Tibial artery (tissue), 4 donors: ENCODE results near the gene TEN1.

Experiments
- DNase-seq, 2 donors: peaks; one replicate each; pipeline ENCODE4 v3.0.0-alpha.2; 2019
- H3K27ac ChIP-seq, 2 donors: fragments of 200-600 bp; sonication (generic) in 1 of 2; 1 replicate in 1 of 2; 2 replicates in 1 of 2; pipeline ENCODE4 v1.5.1; 2018 to 2019; ENCODE audit warnings: mild to moderate bottlenecking in 1 of 2
- H3K27me3 ChIP-seq, 2 donors: fragments of 200-600 bp; sonication (generic) in 1 of 2; one replicate each; pipeline versions ENCODE4 v1.5.1 to v1.6.0; 2016 to 2019
- H3K36me3 ChIP-seq, 3 donors: fragments of 200-600 bp; sonication (generic) in 2 of 3; one replicate each; pipeline ENCODE4 v1.5.1; 2016 to 2019; ENCODE audit warnings: mild to moderate bottlenecking in 2 of 3
- H3K4me1 ChIP-seq, 4 donors: fragments of 200-600 bp; sonication (generic) in 2 of 4; 1 replicate in 3 of 4; 2 replicates in 1 of 4; pipeline ENCODE4 v1.5.1; 2016 to 2019
- H3K4me3 ChIP-seq, 2 donors: fragments of 200-600 bp; sonication (generic) in 1 of 2; 1 replicate in 1 of 2; 2 replicates in 1 of 2; pipeline ENCODE4 v1.5.1; 2018 to 2019; ENCODE audit warnings: mild to moderate bottlenecking in 2 of 2
- H3K9me3 ChIP-seq, 3 donors: fragments of 200-600 bp; sonication (generic) in 1 of 3; one replicate each; pipeline ENCODE4 v1.5.1; 2016 to 2019
- intact Hi-C: fragments of 100-400 bp; cut with DNase I; formaldehyde crosslinking; loops from one replicate; pipeline ENCODE4 v1.15.0; 2023; ENCODE audit warnings: low total_unique reads
- TF ChIP-seq, protein P1 (sequence below), 2 experiments: fragments of 200-600 bp in 1 of 2; fragments of 450-650 bp in 1 of 2; IDR thresholded peaks; one replicate each; pipeline ENCODE4 v1.5.1; 2017 to 2019; ENCODE audit warnings: antibody characterized with exemption in 2 of 2, mild to moderate bottlenecking in 1 of 2, moderate library complexity in 1 of 2

TEN1 gene

DNA sequence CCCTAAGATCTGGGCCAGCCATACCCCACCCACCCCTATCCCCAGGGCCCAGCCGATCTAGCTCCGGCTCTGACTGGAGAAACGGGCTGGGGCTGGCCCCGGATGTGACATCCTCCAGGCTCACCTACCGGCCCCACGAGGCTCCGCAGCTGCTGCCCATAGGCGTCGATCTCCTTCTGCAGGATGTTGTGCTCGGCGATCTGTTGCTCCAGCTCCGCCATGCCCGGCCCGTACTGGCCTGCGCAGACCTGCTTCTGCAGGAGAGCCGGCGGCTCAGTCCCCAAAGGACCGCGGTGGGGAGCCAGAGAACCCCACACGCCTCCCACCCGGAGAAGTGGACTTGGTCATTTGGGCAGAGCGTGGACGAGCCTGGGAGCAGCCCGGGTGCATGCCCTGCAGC is 43.2 kb downstream of the TEN1 start:
- Histone ChIP-seq H3K27ac (no peak overlapping the region), H3K4me1 (no peaks in the 10 kb centered on the region), H3K36me3 (peaks cover 0 to 5% (median 0%) of the 10 kb centered on the region in 3 donors), H3K9me3 (no peaks in the 10 kb centered on the region), H3K4me3 (no peak overlapping the region), H3K27me3 (peaks cover 0 to 42% of the 10 kb centered on the region in 2 donors)
- intact Hi-C loops = no loop called here
- no peak for DNase-seq
- TF ChIP-seq, protein P1, sequence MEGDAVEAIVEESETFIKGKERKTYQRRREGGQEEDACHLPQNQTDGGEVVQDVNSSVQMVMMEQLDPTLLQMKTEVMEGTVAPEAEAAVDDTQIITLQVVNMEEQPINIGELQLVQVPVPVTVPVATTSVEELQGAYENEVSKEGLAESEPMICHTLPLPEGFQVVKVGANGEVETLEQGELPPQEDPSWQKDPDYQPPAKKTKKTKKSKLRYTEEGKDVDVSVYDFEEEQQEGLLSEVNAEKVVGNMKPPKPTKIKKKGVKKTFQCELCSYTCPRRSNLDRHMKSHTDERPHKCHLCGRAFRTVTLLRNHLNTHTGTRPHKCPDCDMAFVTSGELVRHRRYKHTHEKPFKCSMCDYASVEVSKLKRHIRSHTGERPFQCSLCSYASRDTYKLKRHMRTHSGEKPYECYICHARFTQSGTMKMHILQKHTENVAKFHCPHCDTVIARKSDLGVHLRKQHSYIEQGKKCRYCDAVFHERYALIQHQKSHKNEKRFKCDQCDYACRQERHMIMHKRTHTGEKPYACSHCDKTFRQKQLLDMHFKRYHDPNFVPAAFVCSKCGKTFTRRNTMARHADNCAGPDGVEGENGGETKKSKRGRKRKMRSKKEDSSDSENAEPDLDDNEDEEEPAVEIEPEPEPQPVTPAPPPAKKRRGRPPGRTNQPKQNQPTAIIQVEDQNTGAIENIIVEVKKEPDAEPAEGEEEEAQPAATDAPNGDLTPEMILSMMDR (IDR thresholded peaks at IDR 0.05) = no peak

DNA sequence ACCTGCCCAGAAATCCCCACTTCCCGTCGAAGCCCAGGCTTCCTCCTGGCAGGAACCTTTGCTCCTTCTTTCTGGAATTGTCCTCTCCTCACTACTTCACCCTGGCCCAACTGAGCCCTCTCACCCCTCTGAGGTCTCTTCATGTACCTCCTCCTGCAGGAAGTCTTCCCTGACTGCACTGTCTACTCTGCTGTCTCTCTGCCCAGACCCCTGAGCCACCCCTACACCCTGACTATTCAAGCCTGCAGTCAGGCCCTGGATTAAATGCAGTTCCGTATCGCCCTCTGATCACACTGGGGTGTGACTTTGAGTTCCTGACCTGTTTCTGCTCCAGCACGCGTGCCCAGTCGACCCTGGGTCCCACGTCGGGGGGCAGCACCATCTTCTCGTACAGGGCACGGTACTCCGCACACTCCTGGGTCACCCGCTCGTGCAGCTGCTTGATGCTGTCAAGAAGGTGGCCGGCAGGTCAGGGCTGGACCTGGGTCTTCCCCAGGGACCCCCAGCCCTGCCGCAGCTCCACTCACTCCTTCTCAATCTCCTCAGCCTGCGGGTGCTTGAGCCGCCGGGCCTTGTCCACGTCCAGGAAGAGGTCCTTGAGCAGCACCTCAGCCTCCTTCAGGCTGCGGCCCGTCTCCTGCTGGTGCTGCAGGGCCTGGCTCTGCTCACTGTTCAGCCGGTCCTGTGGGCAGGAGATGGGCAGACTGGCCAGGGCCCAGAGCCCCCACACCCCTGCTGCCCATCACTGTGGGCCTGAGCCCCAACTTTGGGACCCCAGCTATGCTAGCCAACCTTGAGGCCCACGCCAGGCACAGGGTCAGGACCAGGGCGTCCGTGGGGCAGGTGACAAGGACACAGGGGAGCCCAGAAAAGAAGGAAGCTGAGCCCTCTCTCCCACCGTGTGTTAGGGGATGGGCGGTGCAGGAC is 44.2 kb downstream of the TEN1 start:
- DNase-seq = no peak
- H3K9me3 ChIP-seq = no peaks in the 10 kb centered on the region
- peaks cover 0 to 44% of the 10 kb centered on the region in 2 donors for H3K27me3 ChIP-seq
- peaks cover 0 to 5% (median 0%) of the 10 kb centered on the region in 3 donors for H3K36me3 ChIP-seq
- no peak overlapping the region for H3K4me3 ChIP-seq
- H3K4me1 ChIP-seq = no peaks in the 10 kb centered on the region
- no peak overlapping the region for H3K27ac ChIP-seq
- TF ChIP-seq, protein P1 (IDR thresholded peaks at IDR 0.05) = no peak
- intact Hi-C loops = no loop called here

DNA sequence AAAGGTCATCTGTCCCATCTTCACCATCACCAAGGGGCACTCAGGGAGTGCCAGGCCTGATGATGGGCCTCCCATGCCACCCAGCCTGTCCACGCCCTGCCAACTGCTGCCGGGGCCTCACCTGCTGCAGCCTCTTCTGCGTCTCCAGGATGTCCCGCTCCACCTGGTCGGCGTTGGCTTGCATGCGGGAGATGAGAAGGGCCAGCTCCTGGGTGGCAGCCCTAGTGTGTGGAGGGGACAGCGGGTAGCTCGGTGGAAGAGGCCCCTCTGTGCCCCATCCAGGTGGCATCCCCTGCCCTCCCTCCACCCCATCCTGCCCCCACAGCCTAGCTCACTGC is 44.8 kb downstream of the TEN1 start:
- H3K4me3 ChIP-seq = no peak overlapping the region
- peaks cover 0 to 5% (median 0%) of the 10 kb centered on the region in 3 donors for H3K36me3 ChIP-seq
- no peak overlapping the region for H3K27ac ChIP-seq
- no peaks in the 10 kb centered on the region for H3K9me3 ChIP-seq
- H3K4me1 ChIP-seq = no peaks in the 10 kb centered on the region
- intact Hi-C loops = no loop called here
- DNase-seq = no peak
- TF ChIP-seq, protein P1 (IDR thresholded peaks at IDR 0.05) = no peak
- H3K27me3 ChIP-seq = peaks cover 0 to 42% of the 10 kb centered on the region in 2 donors

DNA sequence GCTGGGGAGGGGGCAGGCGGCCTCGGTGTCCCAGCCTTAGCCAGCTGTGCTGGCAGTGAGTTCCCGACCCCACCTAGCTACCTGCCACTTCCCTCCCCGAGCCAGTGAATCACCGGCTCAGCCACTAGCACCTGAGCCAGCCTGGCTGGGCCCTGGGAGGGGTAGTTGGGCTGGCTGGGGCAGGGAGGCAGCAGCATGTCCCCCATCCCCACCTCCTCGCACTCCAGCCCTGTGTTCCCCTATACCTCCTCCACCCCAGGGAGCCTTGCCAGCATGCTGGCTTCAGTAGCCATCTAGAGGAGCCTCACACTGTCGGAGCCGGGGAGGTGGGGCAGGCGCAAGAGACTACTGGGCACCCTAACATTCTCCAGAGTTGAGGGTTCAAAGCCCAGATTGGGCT is 45.3 kb downstream of the TEN1 start:
- H3K4me3 ChIP-seq = no peak overlapping the region
- no peaks in the 10 kb centered on the region for H3K9me3 ChIP-seq
- H3K27me3 ChIP-seq = peaks cover 0 to 43% of the 10 kb centered on the region in 2 donors
- intact Hi-C loops = no loop called here
- H3K4me1 ChIP-seq = no peaks in the 10 kb centered on the region
- TF ChIP-seq, protein P1 (IDR thresholded peaks at IDR 0.05) = no peak
- no peak overlapping the region for H3K27ac ChIP-seq
- no peak for DNase-seq
- peaks cover 0 to 5% (median 0%) of the 10 kb centered on the region in 3 donors for H3K36me3 ChIP-seq

DNA sequence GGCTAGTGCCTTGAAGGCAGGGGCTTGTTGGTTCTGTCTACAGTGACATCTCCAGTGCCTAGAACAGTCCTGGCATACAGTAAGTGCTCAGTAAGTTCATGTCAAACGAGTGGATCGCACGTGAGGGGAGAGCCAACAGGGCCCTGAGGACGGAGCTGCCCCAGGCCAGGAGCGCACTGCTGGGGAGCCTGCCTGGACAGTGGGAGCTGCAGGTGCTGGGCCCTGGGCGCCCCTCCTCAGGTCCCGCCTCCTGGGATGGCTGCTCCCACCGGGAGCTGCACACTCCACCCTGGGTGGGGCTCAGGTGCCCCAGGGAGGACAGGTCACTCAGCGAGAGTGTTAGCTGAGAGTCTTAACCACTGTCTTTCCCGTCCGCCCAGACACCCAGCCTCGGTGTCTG is 46.3 kb downstream of the TEN1 start:
- Histone ChIP-seq H3K36me3 (peaks cover 0 to 5% (median 0%) of the 10 kb centered on the region in 3 donors), H3K4me3 (no peak overlapping the region), H3K9me3 (no peaks in the 10 kb centered on the region), H3K4me1 (no peaks in the 10 kb centered on the region), H3K27me3 (peaks cover 0 to 43% of the 10 kb centered on the region in 2 donors), H3K27ac (no peak overlapping the region)
- TF ChIP-seq, protein P1 (IDR thresholded peaks at IDR 0.05) = no peak
- intact Hi-C loops = no loop called here
- DNase-seq = no peak
